NCI-H82 (cell line): ENCODE data around the gene WDR45B.

Source experiments
- DNase-seq: peaks from one replicate; lab custom pipeline; 2025; lab: John Stamatoyannopoulos, UW

Gene WDR45B

GRCh38 chr17:82629748-82630147 is 18.5 kb downstream of the WDR45B start:
- no peak for DNase-seq

GRCh38 chr17:82627405-82627804 is 20.8 kb downstream of the WDR45B start:
- no peak for DNase-seq

GRCh38 chr17:82623707-82624106 is 24.5 kb downstream of the WDR45B start:
- no peak for DNase-seq

- no peak for DNase-seq
These were observed 28.6 kb downstream of the WDR45B start for GRCh38 chr17:82619641-82620040.

GRCh38 chr17:82619211-82619610 is 29.0 kb downstream of the WDR45B start:
- no peak for DNase-seq

- no peak for DNase-seq
These were observed 32.1 kb downstream of the WDR45B start for GRCh38 chr17:82616021-82616711.

GRCh38 chr17:82615084-82616020 is 32.9 kb downstream of the WDR45B start:
- peak; percentile 19 for DNase-seq

- DNase-seq = no peak
These were observed 34.1 kb downstream of the WDR45B start for GRCh38 chr17:82614095-82614631.

- DNase-seq = peak; percentile 25
These were observed 34.8 kb downstream of the WDR45B start for GRCh38 chr17:82613283-82614094.

- peak; percentile 98 for DNase-seq
These were observed 36.8 kb downstream of the WDR45B start for GRCh38 chr17:82611140-82612058.

GRCh38 chr17:82609655-82610054 is 38.6 kb downstream of the WDR45B start:
- DNase-seq = no peak

GRCh38 chr17:82608816-82609215 is 39.4 kb downstream of the WDR45B start:
- DNase-seq = no peak

- no peak for DNase-seq
These were observed 42.2 kb downstream of the WDR45B start for GRCh38 chr17:82605939-82606600.

- no peak for DNase-seq
These were observed 43.7 kb downstream of the WDR45B start for GRCh38 chr17:82604532-82604931.

GRCh38 chr17:82603981-82604448 is 44.2 kb downstream of the WDR45B start:
- no peak for DNase-seq

- no peak for DNase-seq
These were observed 45.1 kb downstream of the WDR45B start for GRCh38 chr17:82602986-82603710.

GRCh38 chr17:82602487-82602886 is 45.8 kb downstream of the WDR45B start:
- no peak for DNase-seq

GRCh38 chr17:82601447-82602000 is 46.7 kb downstream of the WDR45B start:
- no peak for DNase-seq

GRCh38 chr17:82600731-82601446 is 47.4 kb downstream of the WDR45B start:
- DNase-seq = no peak
